IMR-90 (cell line): ENCODE results near the gene MSI1. TPM values are rescaled to one million over a fixed set of nuclear protein-coding genes. Genes with fewer than 3 reads are reported as not detected.

ENCODE experiments used
- ATAC-seq: fragments of 200-7000 bp; cut with Tn5 transposase; 2 replicates; pipeline ENCODE4 v1.9.1; 2020; ENCODE audit warnings: low read depth, mild to moderate bottlenecking, moderate library complexity
- BruUV-seq: library from RNA; stranded (reverse); fragments of 400-500 nt; replicated peaks from 2 replicates; lab custom pipeline; 2021; lab: Mats Ljungman, UMichigan
- CTCF ChIA-PET: fragments of 300-600 bp; formaldehyde crosslinking; extraction: SDS; loops from one replicate; lab custom pipeline; 2021; ENCODE audit warnings: antibody characterized with exemption; lab: Yijun Ruan, JAX
- POLR2A ChIA-PET: fragments of 300-600 bp; sonication (Branson Sonifier 250); formaldehyde crosslinking; loops from one replicate; lab custom pipeline; 2022; ENCODE audit warnings: antibody characterized with exemption; ENCODE audit not compliant: unreplicated experiment; lab: Charles Lee
- DNase-seq: peaks from one replicate; pipeline ENCODE4 v3.0.0; 2013
- H2AFZ ChIP-seq: replicated peaks from 2 replicates; pipeline ENCODE3; 2013; ENCODE audit warnings: low read length, mild to moderate bottlenecking; ENCODE audit not compliant: poor library complexity
- H2AK5ac ChIP-seq: 2 replicates; pipeline ENCODE4 v1.6.1; 2013; ENCODE audit warnings: low read depth, low read length, inconsistent platforms
- H2AK9ac ChIP-seq: replicated peaks from 2 replicates; pipeline ENCODE3; 2013; ENCODE audit warnings: mild to moderate bottlenecking, low read depth, low read length, moderate library complexity; ENCODE audit not compliant: poor library complexity
- H2BK120ac ChIP-seq: 2 replicates; pipeline ENCODE4 v1.6.1; 2013; ENCODE audit warnings: low read depth, low read length, inconsistent platforms
- H2BK15ac ChIP-seq: 3 replicates; pipeline ENCODE4 v1.6.1; 2013; ENCODE audit warnings: low read depth, low read length, inconsistent platforms
- H2BK20ac ChIP-seq: 2 replicates; pipeline ENCODE4 v1.6.1; 2013; ENCODE audit warnings: low read depth, mild to moderate bottlenecking, inconsistent platforms, low read length, moderate library complexity
- H2BK5ac ChIP-seq: 2 replicates; pipeline ENCODE4 v1.6.1; 2013; ENCODE audit warnings: mild to moderate bottlenecking, low read depth, low read length, inconsistent platforms; ENCODE audit not compliant: poor library complexity, severe bottlenecking
- H3K14ac ChIP-seq: replicated peaks from 2 replicates; pipeline ENCODE4 v1.6.1; 2013; ENCODE audit warnings: low read depth, low read length, inconsistent platforms
- H3K18ac ChIP-seq: 2 replicates; pipeline ENCODE4 v1.6.1; 2013; ENCODE audit warnings: low read depth, low read length, control low read depth
- H3K23ac ChIP-seq: 2 replicates; pipeline ENCODE4 v1.6.1; 2013; ENCODE audit warnings: low read depth, low read length, inconsistent platforms
- H3K27ac ChIP-seq: 2 replicates; pipeline ENCODE4 v1.5.1; 2013; ENCODE audit warnings: mild to moderate bottlenecking, control low read depth, low read length; ENCODE audit not compliant: insufficient read depth
- H3K27me3 ChIP-seq: 2 replicates; pipeline ENCODE4 v1.6.1; 2013; ENCODE audit warnings: low read length; ENCODE audit not compliant: control insufficient read depth, insufficient read depth
- H3K36me3 ChIP-seq: 2 replicates; pipeline ENCODE4 v1.6.1; 2013; ENCODE audit warnings: low read length, mixed read lengths; ENCODE audit not compliant: control insufficient read depth, insufficient read depth
- H3K4ac ChIP-seq: 2 replicates; pipeline ENCODE4 v1.6.1; 2013; ENCODE audit warnings: low read depth, low read length, inconsistent platforms
- H3K4me1 ChIP-seq: 2 replicates; pipeline ENCODE4 v1.6.1; 2013; ENCODE audit warnings: low read length, mixed read lengths; ENCODE audit not compliant: control insufficient read depth, insufficient read depth
- H3K4me2 ChIP-seq: 2 replicates; pipeline ENCODE4 v1.6.1; 2013; ENCODE audit warnings: low read depth, mild to moderate bottlenecking, control low read depth, low read length, moderate library complexity
- H3K4me3 ChIP-seq: 2 replicates; pipeline ENCODE4 v1.5.1; 2013; ENCODE audit warnings: low read depth, mild to moderate bottlenecking, control low read depth, low read length, moderate library complexity; ENCODE audit not compliant: insufficient read depth
- H3K56ac ChIP-seq: 2 replicates; pipeline ENCODE4 v1.6.1; 2013; ENCODE audit warnings: low read length, inconsistent platforms; ENCODE audit not compliant: insufficient read depth; ENCODE audit errors: extremely low read depth
- H3K79me1 ChIP-seq, 2 experiments: 2 replicates each; pipeline ENCODE4 v1.6.1; 2013; ENCODE audit warnings: low read length in 2 of 2, inconsistent platforms in 1 of 2, low read depth in 1 of 2
- H3K9ac ChIP-seq: 2 replicates; pipeline ENCODE4 v1.6.1; 2013; ENCODE audit warnings: low read depth, low read length, control low read depth
- H3K9me1 ChIP-seq: 2 replicates; pipeline ENCODE4 v1.6.1; 2013; ENCODE audit warnings: low read length, inconsistent platforms; ENCODE audit not compliant: insufficient read depth
- H3K9me3 ChIP-seq: 2 replicates; pipeline ENCODE4 v1.6.1; 2013; ENCODE audit warnings: low read length; ENCODE audit not compliant: control insufficient read depth, insufficient read depth
- H4K20me1 ChIP-seq: 2 replicates; pipeline ENCODE4 v1.6.1; 2013; ENCODE audit warnings: low read length, inconsistent platforms; ENCODE audit not compliant: insufficient read depth
- H4K5ac ChIP-seq: 2 replicates; pipeline ENCODE4 v1.6.1; 2013; ENCODE audit warnings: mild to moderate bottlenecking, low read depth, low read length, control low read depth
- H4K8ac ChIP-seq, 2 experiments: 2 replicates each; pipeline ENCODE4 v1.6.1; 2013; ENCODE audit warnings: low read depth in 2 of 2, low read length in 2 of 2, control low read depth in 1 of 2, inconsistent platforms in 1 of 2
- H4K91ac ChIP-seq: 2 replicates; pipeline ENCODE4 v1.6.1; 2013; ENCODE audit warnings: low read depth, low read length, inconsistent platforms; ENCODE audit not compliant: insufficient read depth
- BHLHE40 ChIP-seq: fragments of 150-350 bp; IDR thresholded peaks from 2 replicates; pipeline ENCODE4 v1.6.1; 2016; ENCODE audit warnings: mild to moderate bottlenecking, low read depth, low read length
- CEBPB ChIP-seq: IDR thresholded peaks from 2 replicates; pipeline ENCODE4 v1.6.1; 2012; ENCODE audit warnings: low read depth, low read length, improper control_type of control experiment
- CHD1 ChIP-seq: IDR thresholded peaks from 2 replicates; pipeline ENCODE4 v1.6.1; 2012; ENCODE audit warnings: low read depth, low read length, improper control_type of control experiment
- CTCF ChIP-seq: conservative IDR thresholded peaks from 2 replicates; pipeline ENCODE4 v1.5.1; 2012; ENCODE audit warnings: mild to moderate bottlenecking, low read depth, low read length, improper control_type of control experiment
- FOS ChIP-seq: fragments of 150-350 bp; IDR thresholded peaks from 2 replicates; pipeline ENCODE4 v1.6.1; 2016; ENCODE audit warnings: low read depth, low read length
- POLR2A ChIP-seq: IDR thresholded peaks from 2 replicates; pipeline ENCODE4 v1.6.1; 2012; ENCODE audit warnings: mild to moderate bottlenecking, low read depth, low read length
- RCOR1 ChIP-seq: IDR thresholded peaks from 2 replicates; pipeline ENCODE4 v1.6.1; 2012; ENCODE audit warnings: mild to moderate bottlenecking, low read length, improper control_type of control experiment; ENCODE audit not compliant: insufficient replicate concordance
- WGBS, 2 experiments: methylation state at CpG; one replicate each; pipeline versions ENCODE4 v1.1.5 to v1.1.7; 2013; ENCODE audit warnings: missing lambda C conversion rate in 2 of 2; ENCODE audit not compliant: insufficient read length in 1 of 2; ENCODE audit errors: extremely low coverage in 2 of 2; 5-methylcytosine and 5-hydroxymethylcytosine counted together
- dilution Hi-C: fragments of 300-500 bp; cut with HindIII; formaldehyde crosslinking; loops from one replicate; pipeline ENCODE4 v1.14.3; 2018; ENCODE audit warnings: low sequenced_read_pairs; ENCODE audit not compliant: unreplicated experiment
- in situ Hi-C: fragments of 300-500 bp; cut with MboI; formaldehyde crosslinking; loops from 3 replicates; pipeline ENCODE4 v1.14.3; 2019; ENCODE audit warnings: low sequenced_read_pairs, inconsistent platforms, mixed read lengths
- intact Hi-C: fragments of 100-400 bp; cut with micrococcal nuclease; formaldehyde crosslinking; loops from 2 replicates; pipeline ENCODE4 v1.10.0; 2022
- polyA plus RNA-seq, 3 experiments: library from polyadenylated mRNA; depleted of rRNA; stranded (reverse); fragments of >200 nt; gene quantifications; 2 replicates each; pipeline ENCODE4 v1.2.3, GENCODE V29; 2012; ENCODE audit warnings: low replicate concordance in 1 of 3
- total RNA-seq: library from RNA; depleted of rRNA; stranded (reverse); fragments of >200 nt; gene quantifications from 2 replicates; pipeline ENCODE4 v1.2.3, GENCODE V29; 2012

MSI1 gene
- total and polyA plus RNA-seq, 2 of the 4 experiments (the other 2 are of a cell fraction): not detected

DNA sequence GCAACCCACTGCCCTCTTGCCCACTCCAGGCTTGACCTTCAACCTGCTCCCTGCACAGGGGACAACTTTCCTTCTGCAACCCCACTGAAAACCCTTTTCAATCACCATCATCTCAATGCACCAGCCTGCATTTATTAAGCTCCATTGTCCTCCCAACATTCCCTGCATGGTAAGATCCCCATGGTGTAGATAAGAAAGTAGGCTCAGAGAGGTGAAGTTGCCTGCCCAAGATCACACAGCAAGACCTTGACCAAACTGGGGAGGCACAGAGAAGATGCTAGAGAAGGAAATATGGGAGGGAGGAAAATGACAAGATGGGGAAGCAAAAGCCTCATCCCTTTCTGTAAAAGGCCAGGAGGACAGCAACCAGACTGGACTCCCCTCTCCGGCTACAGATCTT lies 9.8 kb downstream of the MSI1 start:
- Histone ChIP-seq H2BK15ac (no peak overlapping the region), H4K91ac (no peak overlapping the region), H3K4me3 (no peak overlapping the region), H2AK9ac (no peak overlapping the region), H3K36me3 (no peaks in the 10 kb centered on the region), H2AK5ac (no peak overlapping the region), H3K27ac (no peak overlapping the region), H2AFZ (no peak overlapping the region), H4K8ac (no peak overlapping the region), H3K4ac (no peak overlapping the region), H3K4me2 (no peak overlapping the region), H3K4me1 (no peaks in the 10 kb centered on the region), H3K27me3 (peaks cover 46% of the 10 kb centered on the region), H4K20me1 (no peaks in the 10 kb centered on the region), H3K18ac (no peak overlapping the region), H3K9me1 (no peaks in the 10 kb centered on the region), H2BK20ac (no peak overlapping the region), H3K56ac (no peak overlapping the region), H3K9ac (no peak overlapping the region), H4K5ac (no peak overlapping the region), H3K23ac (no peak overlapping the region), H3K14ac (no peak overlapping the region), H3K79me1 (no peaks in the 10 kb centered on the region), H2BK120ac (no peak overlapping the region), H3K9me3 (no peaks in the 10 kb centered on the region), H2BK5ac (no peak overlapping the region)
- WGBS, 2 experiments: no CpG with 5 or more reads among the region's 1 CpG
- intact Hi-C loops (no loop called here), in situ Hi-C loops (no loop called here), dilution Hi-C loops (no loop called here)
- ChIA-PET POLR2A (no interaction called here), CTCF (no interaction called here)
- ATAC-seq (no peak), DNase-seq (no peak)
- no TSS peak for BruUV-seq
- TF ChIP-seq CHD1 (no peak), BHLHE40 (no peak), CEBPB (no peak), RCOR1 (no peak), CTCF (no peak), FOS (no peak), POLR2A (no peak)
